T-helper 2 cell treated with Interferon-gamma antibody and Interleukin-4, amounts not matched to agents 5 μg/mL and 100 μg/mL, for 36 hours (primary cell): ENCODE data around the gene CCDC88B.
"Not testable (repeated sequence)": the region's sequence is repeated elsewhere in the genome, so short reads cannot be mapped to it uniquely, and the experiment has no call there.

Source experiments
- DNase-seq: peaks from one replicate; pipeline ENCODE4 v3.0.0; 2021; ENCODE audit warnings: low spot score
- H3K27ac Mint-ChIP-seq: one replicate; pipeline ENCODE4 v1.8.0; 2021; ENCODE audit warnings: mild to moderate bottlenecking, mixed read lengths
- H3K27me3 Mint-ChIP-seq: one replicate; pipeline ENCODE4 v1.8.0; 2021; ENCODE audit warnings: low read depth, mixed read lengths
- H3K36me3 Mint-ChIP-seq: one replicate; pipeline ENCODE4 v1.8.0; 2021; ENCODE audit warnings: low read depth, mixed read lengths
- H3K4me1 Mint-ChIP-seq: one replicate; pipeline ENCODE4 v1.8.0; 2021; ENCODE audit warnings: low read depth, mixed read lengths
- H3K4me3 Mint-ChIP-seq: one replicate; pipeline ENCODE4 v1.8.0; 2022; ENCODE audit warnings: mild to moderate bottlenecking, moderate library complexity, mixed read lengths
- H3K9me3 Mint-ChIP-seq: one replicate; pipeline ENCODE4 v1.8.0; 2021; ENCODE audit warnings: mixed read lengths

Gene CCDC88B

DNA sequence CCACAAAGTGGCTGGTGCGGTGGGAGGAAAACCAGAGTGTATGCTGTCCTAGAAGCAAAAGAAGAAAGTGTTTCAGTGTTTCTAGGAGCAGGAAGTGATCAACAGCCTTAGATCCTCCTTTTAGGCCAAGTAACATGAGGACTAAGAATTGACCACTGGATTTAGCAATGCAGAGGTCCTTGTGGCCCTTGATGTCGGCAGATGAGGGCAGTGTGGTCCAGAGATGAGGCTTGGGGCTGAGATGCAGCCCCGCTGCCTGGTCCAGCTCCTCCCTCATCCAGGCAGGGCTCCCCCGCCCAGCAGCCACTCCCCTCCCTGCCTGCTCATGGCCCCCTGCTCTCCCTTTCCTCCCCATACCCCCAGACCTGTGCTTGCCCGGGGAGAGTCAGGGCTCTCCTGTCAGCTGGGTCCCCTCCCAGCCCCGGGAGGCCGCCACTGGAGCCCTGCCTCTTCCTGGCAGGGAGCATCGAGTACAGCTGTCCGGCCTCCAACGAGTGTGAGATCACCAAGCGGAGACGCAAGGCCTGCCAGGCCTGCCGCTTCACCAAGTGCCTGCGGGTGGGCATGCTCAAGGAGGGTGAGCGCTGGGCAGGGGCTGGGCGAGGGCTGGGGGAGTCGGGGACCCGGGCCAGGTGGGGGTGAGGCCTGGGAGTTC, 26.4 kb upstream of the CCDC88B start:
- peak overlapping the region; percentile 33 for H3K27ac Mint-ChIP-seq
- no peaks in the 10 kb centered on the region for H3K9me3 Mint-ChIP-seq
- H3K4me1 Mint-ChIP-seq = peaks cover 19% of the 10 kb centered on the region
- DNase-seq = no peak
- H3K27me3 Mint-ChIP-seq = no peaks in the 10 kb centered on the region
- peaks cover 32% of the 10 kb centered on the region for H3K36me3 Mint-ChIP-seq
- H3K4me3 Mint-ChIP-seq = no peak overlapping the region

DNA sequence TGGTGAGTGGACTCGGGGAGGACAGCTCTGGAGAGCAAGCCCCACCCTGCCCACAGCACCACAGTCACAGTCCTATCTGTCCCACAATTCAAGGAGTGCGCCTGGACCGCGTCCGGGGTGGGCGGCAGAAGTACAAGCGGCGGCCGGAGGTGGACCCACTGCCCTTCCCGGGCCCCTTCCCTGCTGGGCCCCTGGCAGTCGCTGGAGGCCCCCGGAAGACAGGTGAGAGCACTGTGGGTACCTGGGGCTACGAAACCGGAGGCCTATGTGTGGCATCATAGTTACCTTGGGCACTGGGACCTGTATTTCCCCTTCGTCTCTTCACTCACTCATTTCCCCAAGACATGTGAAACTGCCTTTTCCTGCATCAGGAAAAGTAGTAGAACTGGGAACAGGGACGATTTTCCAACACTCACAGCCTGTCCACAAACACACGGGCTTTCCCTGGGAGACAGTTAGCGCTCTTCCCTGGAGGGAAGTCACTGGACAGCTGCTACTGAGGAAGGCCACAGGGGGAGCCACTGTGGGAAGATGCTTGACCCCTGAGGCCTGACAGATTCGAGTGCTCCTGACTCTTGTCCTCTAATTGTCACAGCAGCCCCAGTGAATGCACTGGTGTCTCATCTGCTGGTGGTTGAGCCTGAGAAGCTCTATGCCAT, 25.7 kb upstream of the CCDC88B start:
- no peaks in the 10 kb centered on the region for H3K9me3 Mint-ChIP-seq
- H3K4me3 Mint-ChIP-seq = no peak overlapping the region

DNA sequence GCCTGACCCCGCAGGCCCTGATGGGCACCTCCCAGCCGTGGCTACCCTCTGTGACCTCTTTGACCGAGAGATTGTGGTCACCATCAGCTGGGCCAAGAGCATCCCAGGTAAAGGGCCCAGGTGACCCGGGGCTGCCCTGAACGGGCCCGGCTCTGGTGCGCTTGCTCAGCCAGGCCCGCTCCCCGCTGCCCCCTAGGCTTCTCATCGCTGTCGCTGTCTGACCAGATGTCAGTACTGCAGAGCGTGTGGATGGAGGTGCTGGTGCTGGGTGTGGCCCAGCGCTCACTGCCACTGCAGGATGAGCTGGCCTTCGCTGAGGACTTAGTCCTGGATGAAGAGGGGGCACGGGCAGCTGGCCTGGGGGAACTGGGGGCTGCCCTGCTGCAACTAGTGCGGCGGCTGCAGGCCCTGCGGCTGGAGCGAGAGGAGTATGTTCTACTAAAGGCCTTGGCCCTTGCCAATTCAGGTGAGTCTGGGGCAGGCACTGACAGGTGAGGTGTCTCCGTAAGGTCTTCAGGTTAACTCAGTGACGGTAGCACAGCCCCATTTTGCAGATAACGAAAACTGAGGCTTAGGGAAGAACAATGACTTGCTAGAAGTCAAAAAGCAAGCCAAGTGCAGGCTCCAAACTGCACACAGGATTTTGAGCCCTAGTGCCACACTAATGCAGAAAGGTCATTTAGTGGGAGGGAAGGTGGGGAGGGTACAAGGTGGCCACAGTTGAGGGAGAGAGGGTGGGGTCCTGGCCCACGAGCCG, 25.0 kb upstream of the CCDC88B start:
- H3K9me3 Mint-ChIP-seq = no peaks in the 10 kb centered on the region
- H3K4me3 Mint-ChIP-seq = peak overlapping the region; percentile 26
- DNase-seq = no peak
- no peaks in the 10 kb centered on the region for H3K27me3 Mint-ChIP-seq
- peaks cover 35% of the 10 kb centered on the region for H3K36me3 Mint-ChIP-seq
- H3K27ac Mint-ChIP-seq = no peak overlapping the region
- peaks cover 25% of the 10 kb centered on the region for H3K4me1 Mint-ChIP-seq

More for the DNA sequence above, 25.7 kb upstream of the CCDC88B start:
- DNase-seq = no peak
- H3K27me3 Mint-ChIP-seq = no peaks in the 10 kb centered on the region
- H3K4me1 Mint-ChIP-seq = peaks cover 23% of the 10 kb centered on the region
- H3K27ac Mint-ChIP-seq = no peak overlapping the region
- peaks cover 32% of the 10 kb centered on the region for H3K36me3 Mint-ChIP-seq

DNA sequence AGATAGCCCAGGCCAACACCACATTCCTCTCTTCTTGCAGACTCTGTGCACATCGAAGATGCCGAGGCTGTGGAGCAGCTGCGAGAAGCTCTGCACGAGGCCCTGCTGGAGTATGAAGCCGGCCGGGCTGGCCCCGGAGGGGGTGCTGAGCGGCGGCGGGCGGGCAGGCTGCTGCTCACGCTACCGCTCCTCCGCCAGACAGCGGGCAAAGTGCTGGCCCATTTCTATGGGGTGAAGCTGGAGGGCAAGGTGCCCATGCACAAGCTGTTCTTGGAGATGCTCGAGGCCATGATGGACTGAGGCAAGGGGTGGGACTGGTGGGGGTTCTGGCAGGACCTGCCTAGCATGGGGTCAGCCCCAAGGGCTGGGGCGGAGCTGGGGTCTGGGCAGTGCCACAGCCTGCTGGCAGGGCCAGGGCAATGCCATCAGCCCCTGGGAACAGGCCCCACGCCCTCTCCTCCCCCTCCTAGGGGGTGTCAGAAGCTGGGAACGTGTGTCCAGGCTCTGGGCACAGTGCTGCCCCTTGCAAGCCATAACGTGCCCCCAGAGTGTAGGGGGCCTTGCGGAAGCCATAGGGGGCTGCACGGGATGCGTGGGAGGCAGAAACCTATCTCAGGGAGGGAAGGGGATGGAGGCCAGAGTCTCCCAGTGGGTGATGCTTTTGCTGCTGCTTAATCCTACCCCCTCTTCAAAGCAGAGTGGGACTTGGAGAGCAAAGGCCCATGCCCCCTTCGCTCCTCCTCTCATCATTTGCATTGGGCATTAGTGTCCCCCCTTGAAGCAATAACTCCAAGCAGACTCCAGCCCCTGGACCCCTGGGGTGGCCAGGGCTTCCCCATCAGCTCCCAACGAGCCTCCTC, 24.1 kb upstream of the CCDC88B start:
- DNase-seq, H3K9me3 Mint-ChIP-seq, H3K27me3 Mint-ChIP-seq: not testable (repeated sequence)
- Mint-ChIP-seq H3K36me3 (peaks cover 37% of the 10 kb centered on the region), H3K27ac (peak overlapping the region; percentile 100), H3K4me1 (peaks cover 24% of the 10 kb centered on the region), H3K4me3 (peak overlapping the region; percentile 97)

DNA sequence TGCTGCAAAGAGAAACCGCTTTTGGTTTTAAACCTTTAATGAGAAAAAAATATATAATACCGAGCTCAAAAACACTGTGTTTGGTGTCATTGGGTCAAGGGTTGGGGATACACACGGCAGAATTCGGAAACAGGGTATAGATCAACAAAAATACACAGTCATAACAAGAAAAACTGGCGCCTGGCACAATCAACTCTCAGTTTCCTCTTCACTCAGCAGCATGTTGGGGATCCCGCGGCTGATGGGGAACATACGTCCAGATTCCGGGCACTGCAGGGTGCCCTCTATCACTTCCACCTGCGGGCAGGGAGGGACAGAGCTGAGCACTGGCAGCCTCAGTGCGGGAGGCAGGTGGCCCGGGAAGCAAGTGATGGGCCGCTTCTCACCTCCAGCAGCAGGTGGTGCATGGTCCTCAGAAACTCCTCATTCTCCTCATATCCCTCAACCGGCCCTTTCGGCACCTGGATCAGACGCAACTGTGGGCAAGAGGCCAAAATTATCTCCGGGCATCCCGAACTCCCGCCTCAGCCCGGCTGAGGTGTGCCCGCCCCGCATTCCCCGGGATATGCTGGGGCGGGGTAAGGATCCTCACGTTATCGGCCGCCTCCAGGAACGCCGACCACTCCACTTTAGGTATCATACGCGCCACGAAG, 23.2 kb upstream of the CCDC88B start:
- H3K4me3 Mint-ChIP-seq = peak overlapping the region; percentile 97
- H3K4me1 Mint-ChIP-seq = peaks cover 25% of the 10 kb centered on the region
- peak; percentile 40 for DNase-seq

DNA sequence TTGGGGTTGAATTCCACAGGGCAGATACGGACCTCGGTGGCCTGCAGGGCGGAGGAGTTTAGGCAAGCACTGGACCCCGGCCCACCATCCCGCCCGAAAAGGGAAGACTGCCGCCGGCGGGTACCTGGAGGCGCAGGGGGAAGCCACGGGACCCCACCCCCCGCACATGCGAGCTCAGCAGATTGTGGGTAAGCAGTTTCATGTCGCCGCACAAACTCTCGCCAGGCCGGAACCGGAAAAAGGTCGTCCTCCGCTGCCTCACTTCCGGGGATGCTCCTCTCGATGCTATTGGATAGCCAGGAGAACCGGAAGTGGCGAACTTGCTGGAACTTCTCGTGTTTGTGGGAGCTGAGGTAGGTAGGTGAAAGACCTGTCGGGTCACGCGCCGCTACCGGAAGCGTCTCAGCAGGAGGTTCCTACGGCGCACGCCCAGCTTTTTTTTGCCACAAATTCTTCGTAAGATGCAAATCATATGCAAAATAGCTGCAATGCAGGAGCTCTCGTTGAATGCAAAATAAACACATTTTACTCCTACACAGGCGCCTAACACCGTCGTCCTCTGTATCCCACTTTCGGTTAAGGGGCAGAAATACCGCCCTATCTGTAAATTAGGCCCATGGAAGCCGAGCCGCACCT, 22.6 kb upstream of the CCDC88B start, which contains the start of gene TRMT112:
TRMT112 (minus strand) TSS at position 235 of the 636 bp plus-strand sequence; CDS start at position 202, 33 bp downstream.
- peak within 1 kb of the TSS; percentile 100 for H3K27ac Mint-ChIP-seq
- H3K27me3 Mint-ChIP-seq = no peaks in the 10 kb centered on the region
- DNase-seq = peak; percentile 97
- no peaks in the 10 kb centered on the region for H3K9me3 Mint-ChIP-seq
- H3K4me1 Mint-ChIP-seq = peaks cover 24% of the 10 kb centered on the region
- peaks cover 42% of the 10 kb centered on the region for H3K36me3 Mint-ChIP-seq
- H3K4me3 Mint-ChIP-seq = peak within 1 kb of the TSS; percentile 97

More for the DNA sequence above, 23.2 kb upstream of the CCDC88B start:
- Mint-ChIP-seq H3K36me3 (peaks cover 42% of the 10 kb centered on the region), H3K9me3 (no peaks in the 10 kb centered on the region), H3K27ac (peak overlapping the region; percentile 100), H3K27me3 (no peaks in the 10 kb centered on the region)

DNA sequence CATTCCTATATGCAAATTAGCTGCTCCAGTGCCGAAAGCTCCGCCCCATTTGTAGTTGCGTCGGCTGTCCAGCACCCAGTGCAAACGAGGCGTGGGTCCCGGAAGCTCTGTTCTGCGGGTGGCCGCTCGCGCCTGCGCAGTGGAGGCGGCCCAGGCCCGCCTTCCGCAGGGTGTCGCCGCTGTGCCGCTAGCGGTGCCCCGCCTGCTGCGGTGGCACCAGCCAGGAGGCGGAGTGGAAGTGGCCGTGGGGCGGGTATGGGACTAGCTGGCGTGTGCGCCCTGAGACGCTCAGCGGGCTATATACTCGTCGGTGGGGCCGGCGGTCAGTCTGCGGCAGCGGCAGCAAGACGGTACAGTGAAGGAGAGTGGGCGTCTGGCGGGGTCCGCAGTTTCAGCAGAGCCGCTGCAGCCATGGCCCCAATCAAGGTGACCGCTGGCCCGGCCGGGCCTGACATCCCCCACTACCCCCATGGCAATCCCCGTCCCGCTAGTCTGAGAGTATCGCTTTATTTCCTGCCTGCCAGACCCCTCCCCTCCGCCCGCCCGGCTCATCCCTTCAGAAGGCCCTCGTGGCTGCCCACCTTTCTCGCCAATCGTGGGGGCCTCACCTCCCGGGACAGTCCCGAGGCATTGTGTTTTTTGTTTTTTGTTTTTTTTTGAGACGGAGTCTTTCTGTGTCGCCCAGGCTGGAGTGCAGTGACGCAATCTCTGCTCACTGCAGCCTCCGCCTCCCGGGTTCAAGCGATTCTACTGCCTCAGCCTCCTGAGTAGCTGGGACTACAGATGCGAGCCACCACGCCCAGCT, 21.8 kb upstream of the CCDC88B start, which contains the start of gene PRDX5:
PRDX5 (plus strand) TSS at position 161 of the 805 bp plus-strand sequence; CDS start at position 256, 95 bp downstream.
- peaks cover 21% of the 10 kb centered on the region for H3K4me1 Mint-ChIP-seq
- H3K36me3 Mint-ChIP-seq = peaks cover 37% of the 10 kb centered on the region
- no peaks in the 10 kb centered on the region for H3K27me3 Mint-ChIP-seq

DNA sequence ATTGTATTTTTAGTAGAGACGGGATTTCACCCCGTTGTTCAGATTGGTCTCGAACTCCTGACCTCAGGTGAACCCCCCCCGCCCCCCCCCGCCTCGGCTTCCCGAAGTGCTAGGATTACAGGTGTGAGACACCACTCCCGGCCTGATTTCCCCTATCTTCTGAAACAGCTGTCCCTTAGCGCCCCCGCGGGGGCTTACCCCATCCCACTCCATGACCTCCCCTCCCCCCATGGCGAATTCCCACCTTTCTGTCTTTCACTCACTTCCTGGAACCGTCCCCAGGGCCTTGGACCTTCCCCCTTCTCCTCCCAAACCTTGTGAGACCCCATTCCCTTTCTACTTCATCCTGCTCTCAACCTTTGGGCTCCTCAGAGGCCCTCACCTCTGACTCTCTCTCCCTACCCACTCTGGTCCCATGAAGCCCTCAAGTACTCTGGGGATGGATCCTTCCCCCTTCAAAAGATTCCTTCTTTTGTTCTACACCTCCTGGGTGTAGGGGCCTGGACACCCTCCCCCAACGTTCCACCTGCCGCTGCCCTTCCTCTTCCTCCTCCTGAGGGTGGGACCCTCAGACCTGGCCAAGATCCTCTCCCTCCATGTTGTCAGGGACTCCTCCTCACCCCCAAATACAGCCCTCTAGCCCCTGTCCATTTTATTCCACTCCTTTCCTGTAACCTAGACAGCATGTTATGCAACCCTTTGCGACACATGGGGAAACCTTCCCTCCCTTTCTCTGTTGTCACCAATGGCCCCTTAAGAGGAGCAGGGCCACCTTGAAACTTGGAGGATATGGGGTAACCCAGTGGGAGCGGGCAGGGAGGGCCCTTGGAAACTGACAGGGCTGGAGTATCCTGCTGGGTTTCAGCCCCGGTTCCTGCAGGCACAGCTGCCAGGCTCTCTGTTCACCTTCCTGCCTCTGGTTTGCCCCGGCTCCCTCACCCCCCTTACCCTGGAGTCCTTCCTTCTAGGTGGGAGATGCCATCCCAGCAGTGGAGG, 20.9 kb upstream of the CCDC88B start:
- Mint-ChIP-seq H3K4me1 (peaks cover 21% of the 10 kb centered on the region), H3K9me3 (no peaks in the 10 kb centered on the region), H3K36me3 (peaks cover 36% of the 10 kb centered on the region), H3K4me3 (peak overlapping the region; percentile 97), H3K27me3 (no peaks in the 10 kb centered on the region), H3K27ac (peak overlapping the region; percentile 100)
- DNase-seq = no peak

More for the DNA sequence above, 21.8 kb upstream of the CCDC88B start, which contains the start of gene PRDX5:
- Mint-ChIP-seq H3K27ac (peak within 1 kb of the TSS; percentile 100), H3K9me3 (no peaks in the 10 kb centered on the region), H3K4me3 (peak within 1 kb of the TSS; percentile 97)
- DNase-seq = peak; percentile 97

DNA sequence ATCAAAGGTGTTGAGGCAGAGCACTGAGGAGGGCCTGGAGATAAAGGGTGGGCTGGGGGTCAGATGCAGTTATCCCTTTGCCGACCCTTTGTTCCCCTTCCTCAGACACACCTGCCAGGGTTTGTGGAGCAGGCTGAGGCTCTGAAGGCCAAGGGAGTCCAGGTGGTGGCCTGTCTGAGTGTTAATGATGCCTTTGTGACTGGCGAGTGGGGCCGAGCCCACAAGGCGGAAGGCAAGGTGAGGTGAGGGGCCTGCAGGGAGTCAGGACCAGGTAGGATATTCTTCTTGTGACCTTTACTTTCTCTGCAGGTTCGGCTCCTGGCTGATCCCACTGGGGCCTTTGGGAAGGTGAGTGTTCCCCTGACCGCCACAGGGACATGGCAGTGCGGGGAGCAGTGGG, 19.4 kb upstream of the CCDC88B start:
- Mint-ChIP-seq H3K27me3 (no peaks in the 10 kb centered on the region), H3K4me3 (no peak overlapping the region), H3K27ac (no peak overlapping the region), H3K36me3 (peaks cover 24% of the 10 kb centered on the region), H3K4me1 (peaks cover 21% of the 10 kb centered on the region), H3K9me3 (no peaks in the 10 kb centered on the region)
- no peak for DNase-seq

DNA sequence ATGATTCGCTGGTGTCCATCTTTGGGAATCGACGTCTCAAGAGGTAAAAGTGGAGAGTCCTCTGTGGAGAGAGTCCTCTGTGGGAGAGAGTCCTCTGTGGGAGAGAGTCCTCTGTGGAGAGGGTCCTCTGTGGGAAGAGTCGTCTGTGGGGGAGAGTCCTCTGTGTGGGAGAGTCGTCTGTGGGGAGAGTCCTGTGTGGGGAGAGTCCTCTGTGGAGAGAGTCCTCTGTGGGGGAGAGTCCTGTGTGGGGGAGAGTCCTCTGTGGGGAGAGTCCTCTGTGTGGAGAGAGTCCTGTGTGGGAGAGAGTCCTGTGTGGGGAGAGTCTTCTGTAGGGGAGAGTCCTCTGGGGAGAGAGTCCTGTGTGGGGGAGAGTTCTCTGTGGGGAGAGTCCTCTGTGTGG, 19.0 kb upstream of the CCDC88B start:
- Mint-ChIP-seq H3K9me3 (no peaks in the 10 kb centered on the region), H3K4me3 (no peak overlapping the region), H3K27me3 (no peaks in the 10 kb centered on the region), H3K4me1 (peaks cover 21% of the 10 kb centered on the region), H3K36me3 (peaks cover 24% of the 10 kb centered on the region), H3K27ac (no peak overlapping the region)
- DNase-seq = no peak

DNA sequence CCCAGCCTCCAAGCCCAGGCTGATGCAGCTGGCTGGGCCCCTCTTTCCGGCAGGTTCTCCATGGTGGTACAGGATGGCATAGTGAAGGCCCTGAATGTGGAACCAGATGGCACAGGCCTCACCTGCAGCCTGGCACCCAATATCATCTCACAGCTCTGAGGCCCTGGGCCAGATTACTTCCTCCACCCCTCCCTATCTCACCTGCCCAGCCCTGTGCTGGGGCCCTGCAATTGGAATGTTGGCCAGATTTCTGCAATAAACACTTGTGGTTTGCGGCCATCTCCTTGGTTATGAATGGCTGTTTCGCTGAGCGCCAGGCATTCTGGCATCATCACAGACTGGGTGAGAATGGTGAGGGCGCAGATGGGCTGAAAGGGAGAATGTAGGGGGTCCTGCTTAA, 18.5 kb upstream of the CCDC88B start:
- no peaks in the 10 kb centered on the region for H3K27me3 Mint-ChIP-seq
- DNase-seq = no peak
- no peak overlapping the region for H3K27ac Mint-ChIP-seq
- H3K4me3 Mint-ChIP-seq = no peak overlapping the region
- peaks cover 21% of the 10 kb centered on the region for H3K36me3 Mint-ChIP-seq
- H3K4me1 Mint-ChIP-seq = peaks cover 18% of the 10 kb centered on the region
- no peaks in the 10 kb centered on the region for H3K9me3 Mint-ChIP-seq
